HCT116 (cell line): ENCODE results near the gene SNPH. TPM values are rescaled to one million over a fixed set of nuclear protein-coding genes. Genes with fewer than 3 reads are reported as not detected.

Experiments
- ATAC-seq: fragments of 200-7000 bp; cut with Tn5 transposase; 2 replicates; pipeline ENCODE4 v1.9.1; 2020; ENCODE audit warnings: mild to moderate bottlenecking, moderate library complexity
- BruUV-seq: library from RNA; stranded (reverse); fragments of 400-500 nt; replicated peaks from 2 replicates; lab custom pipeline; 2021; lab: Mats Ljungman, UMichigan
- CTCF ChIA-PET: fragments of 300-600 bp; sonication (Branson Sonifier 250); formaldehyde crosslinking; loops from one replicate; lab custom pipeline; 2021; ENCODE audit warnings: antibody characterized with exemption; lab: Charles Lee
- POLR2A ChIA-PET: fragments of 300-600, 350-600 bp; sonication (Branson Sonifier 250); formaldehyde crosslinking; loops from one replicate; lab custom pipeline; 2021; ENCODE audit warnings: antibody characterized with exemption; lab: Charles Lee
- RAD21 ChIA-PET, 2 experiments: fragments of 300-600 bp; sonication (Branson Sonifier 250); formaldehyde crosslinking; loops; one replicate each; lab custom pipeline; 2023; ENCODE audit warnings: low total read pairs in 2 of 2; ENCODE audit not compliant: uncharacterized antibody in 2 of 2, unreplicated experiment in 2 of 2, low non-redundant PET in 1 of 2; lab: Charles Lee
- DNase-seq: peaks from one replicate; pipeline ENCODE4 v3.0.0-alpha.2; 2010; ENCODE audit warnings: low read depth, low spot score
- H2AFZ ChIP-seq: fragments of 200-600 bp; shearing (Covaris generic), sonication (generic); 2 replicates; pipeline ENCODE4 v1.6.1; 2017; ENCODE audit warnings: low read depth, mixed run types, mixed read lengths, antibody characterized with exemption, low read length; ENCODE audit not compliant: poor library complexity, severe bottlenecking
- H3K27ac ChIP-seq: 2 replicates; pipeline ENCODE4 v1.5.1; 2012; ENCODE audit warnings: low read depth, low read length
- H3K27me3 ChIP-seq: fragments of 200-600 bp; sonication (generic); 2 replicates; pipeline ENCODE4 v1.6.1; 2016; ENCODE audit warnings: mixed run types, low read length, mixed read lengths; ENCODE audit not compliant: insufficient read depth
- H3K36me3 ChIP-seq, 2 experiments: fragments of 200-500 bp in 1 of 2; fragments of 200-600 bp in 1 of 2; sonication (Bioruptor generic) in 1 of 2; sonication (generic) in 1 of 2; 2 replicates each; pipeline versions ENCODE4 v1.5.1 to v1.6.1; 2014 to 2016; ENCODE audit warnings: low read length in 2 of 2, inconsistent platforms in 1 of 2, mixed read lengths in 1 of 2, mixed run types in 1 of 2; ENCODE audit not compliant: insufficient read depth in 2 of 2, control insufficient read depth in 1 of 2
- H3K4me1 ChIP-seq, 2 experiments: fragments of 200-600 bp in 1 of 2; sonication (generic) in 1 of 2; 2 replicates each; pipeline versions ENCODE4 v1.5.1 to v1.6.1; 2012 to 2017; ENCODE audit warnings: low read length in 2 of 2, inconsistent platforms in 1 of 2, mild to moderate bottlenecking in 1 of 2, mixed read lengths in 1 of 2, mixed run types in 1 of 2, moderate library complexity in 1 of 2; ENCODE audit not compliant: insufficient read depth in 2 of 2, control insufficient read depth in 1 of 2
- H3K4me2 ChIP-seq: fragments of 200-600 bp; sonication (generic); 2 replicates; pipeline ENCODE4 v1.6.1; 2017; ENCODE audit warnings: mixed run types, low read length, mixed read lengths
- H3K4me3 ChIP-seq, 2 experiments: fragments of 200-600 bp in 1 of 2; sonication (generic) in 1 of 2; replicated peaks in 1 of 2; 2 replicates each; pipeline ENCODE4 v1.5.1; 2011 to 2016; ENCODE audit warnings: low read length in 2 of 2, control low read depth in 1 of 2, low read depth in 1 of 2, mild to moderate bottlenecking in 1 of 2, mixed read lengths in 1 of 2, mixed run types in 1 of 2
- H3K79me2 ChIP-seq: fragments of 200-600 bp; sonication (generic); 2 replicates; pipeline ENCODE4 v1.6.1; 2017; ENCODE audit warnings: mild to moderate bottlenecking, mixed run types, low read length, moderate library complexity, mixed read lengths; ENCODE audit not compliant: insufficient read depth
- H3K9ac ChIP-seq: fragments of 200-600 bp; sonication (generic); 2 replicates; pipeline ENCODE4 v1.6.1; 2016; ENCODE audit warnings: low read length, mixed read lengths
- H3K9me2 ChIP-seq: fragments of 200-600 bp; sonication (generic), shearing (Covaris generic); 2 replicates; pipeline ENCODE4 v1.6.1; 2017; ENCODE audit warnings: mixed run types, mild to moderate bottlenecking, moderate library complexity; ENCODE audit not compliant: insufficient read depth
- H3K9me3 ChIP-seq, 2 experiments: fragments of 200-500 bp in 1 of 2; fragments of 200-600 bp in 1 of 2; sonication (Bioruptor generic) in 1 of 2; sonication (generic) in 1 of 2; 2 replicates each; pipeline ENCODE4 v1.6.1; 2014 to 2017; ENCODE audit warnings: low read length in 2 of 2, mixed read lengths in 2 of 2, inconsistent platforms in 1 of 2, low read depth in 1 of 2, mild to moderate bottlenecking in 1 of 2, mixed run types in 1 of 2, moderate library complexity in 1 of 2; ENCODE audit not compliant: control insufficient read depth in 1 of 2, insufficient read depth in 1 of 2
- H4K20me1 ChIP-seq: fragments of 200-600 bp; sonication (generic), shearing (Covaris generic); 2 replicates; pipeline ENCODE4 v1.6.1; 2017; ENCODE audit warnings: mixed run types, mild to moderate bottlenecking, moderate library complexity; ENCODE audit not compliant: insufficient read depth
- ATF3 ChIP-seq: IDR thresholded peaks from 2 replicates; pipeline ENCODE4 v1.6.1; 2012
- CEBPB ChIP-seq: IDR thresholded peaks from 2 replicates; pipeline ENCODE4 v1.6.1; 2012; ENCODE audit warnings: low read depth
- EZH2 ChIP-seq: fragments of 200-600 bp; sonication (generic); IDR thresholded peaks from 2 replicates; pipeline ENCODE4 v1.6.1; 2017; ENCODE audit warnings: antibody characterized with exemption, mixed run types
- EZH2phosphoT487 ChIP-seq: fragments of 200-600 bp; IDR thresholded peaks from 2 replicates; pipeline ENCODE4 v1.6.1; 2018; ENCODE audit warnings: antibody characterized with exemption, borderline replicate concordance
- FOSL1 ChIP-seq: IDR thresholded peaks from 2 replicates; pipeline ENCODE4 v1.6.1; 2012; ENCODE audit warnings: low read depth
- JUND ChIP-seq: IDR thresholded peaks from 2 replicates; pipeline ENCODE4 v1.6.1; 2012
- POLR2A ChIP-seq: IDR thresholded peaks from 2 replicates; pipeline ENCODE4 v1.7.0; 2011; ENCODE audit warnings: borderline replicate concordance; ENCODE audit not compliant: insufficient read depth, insufficient read length; ENCODE audit errors: extremely low read depth
- REST ChIP-seq: IDR thresholded peaks from 2 replicates; pipeline ENCODE4 v1.6.1; 2012; ENCODE audit warnings: low read depth
- SIN3A ChIP-seq: IDR thresholded peaks from 2 replicates; pipeline ENCODE4 v1.6.1; 2012; ENCODE audit warnings: low read depth
- SRF ChIP-seq: IDR thresholded peaks from 2 replicates; pipeline ENCODE4 v1.6.1; 2012; ENCODE audit warnings: low read depth
- YY1 ChIP-seq: IDR thresholded peaks from 2 replicates; pipeline ENCODE4 v1.6.1; 2011; ENCODE audit warnings: low read length, low read depth, moderate library complexity, mild to moderate bottlenecking; ENCODE audit not compliant: insufficient replicate concordance; ENCODE audit errors: extremely low read depth
- ZNF274 ChIP-seq: fragments of 200-500 bp; sonication (Bioruptor generic); IDR thresholded peaks from 2 replicates; pipeline ENCODE4 v1.6.1; 2014; ENCODE audit warnings: mild to moderate bottlenecking, low read depth, low read length, inconsistent platforms
- intact Hi-C: fragments of 100-400 bp; cut with micrococcal nuclease; formaldehyde crosslinking; loops from 2 replicates; pipeline ENCODE4 v1.10.0; 2022
- total RNA-seq: library from RNA; stranded (reverse); gene quantifications from one replicate; pipeline ENCODE4 v1.2.1, GENCODE V29; 2021; ENCODE audit not compliant: unreplicated experiment

The SNPH gene
- total RNA-seq, 1 experiment from 2014 or later: 3.2 TPM

GRCh38 chr20:1255675-1256074 lies 10.4 kb upstream of the SNPH start (continued):
- no peak for TF ChIP-seq EZH2

- H3K4me2 ChIP-seq: no peak overlapping the region
- H3K4me3 ChIP-seq: no peak overlapping the region
- ATAC-seq: no peak
- no TSS peak for BruUV-seq
- ChIA-PET RAD21 (no interaction called here), CTCF (no interaction called here), POLR2A (interaction anchor here (0.7 kb wide), 1 partner anchor 146 kb away, joined by 3 read pairs; the partner anchor contains the start of gene PSMF1)
- peak overlapping the region; percentile 16 for H2AFZ ChIP-seq
- no peaks in the 10 kb centered on the region for H3K9me3 ChIP-seq
- no peak for DNase-seq
- H3K27me3 ChIP-seq: no peaks in the 10 kb centered on the region
- H4K20me1 ChIP-seq: no peaks in the 10 kb centered on the region
- H3K9me2 ChIP-seq: no peaks in the 10 kb centered on the region; the same call in 1 of the 2 replicates
- H3K27ac ChIP-seq: no peak overlapping the region
- intact Hi-C loops: no loop called here
- H3K4me1 ChIP-seq: peaks cover 6 to 21% of the 10 kb centered on the region in 2 experiments; a peak in 3 of 4 replicates
- no peak overlapping the region for H3K9ac ChIP-seq
- no peaks in the 10 kb centered on the region for H3K79me2 ChIP-seq
- H3K36me3 ChIP-seq: no peaks in the 10 kb centered on the region
- TF ChIP-seq FOSL1: no peak
- no peak for TF ChIP-seq REST
- TF ChIP-seq ATF3: no peak
- TF ChIP-seq SRF: no peak
- no peak for TF ChIP-seq JUND
- TF ChIP-seq CEBPB: no peak
- TF ChIP-seq ZNF274: no peak
- TF ChIP-seq POLR2A: no peak
- TF ChIP-seq EZH2phosphoT487: no peak
- no peak for TF ChIP-seq YY1
- no peak for TF ChIP-seq SIN3A
- TF ChIP-seq, all 23 proteins: peak for 0
Observed at GRCh38 chr20:1263853-1264252, 2.2 kb upstream of the SNPH start.
